Mesenteric fat pad (tissue), 1 donor: ENCODE results near the gene SLC26A9. TPM values are rescaled to one million over a fixed set of nuclear protein-coding genes. Genes with fewer than 3 reads are reported as not detected.

Source experiments
- DNase-seq: peaks from one replicate; pipeline ENCODE4 v3.0.0-alpha.2; 2020; ENCODE audit warnings: low spot score
- long read RNA-seq: library from polyadenylated mRNA; unstranded; transcript quantifications from one replicate; pipeline ENCODE4 v2.0.0, GENCODE V29; 2020
- total RNA-seq: library from RNA; stranded (reverse); fragmentation: NEBNext Ultra II Directional; extraction: Animal tissue kit (Norgen Biotek cat#: 25700); gene quantifications from one replicate; pipeline ENCODE4 v1.2.1, GENCODE V29; 2021
- donor health status: DM: yes; HTN: yes; CAD: no.

SLC26A9 gene, protein sequence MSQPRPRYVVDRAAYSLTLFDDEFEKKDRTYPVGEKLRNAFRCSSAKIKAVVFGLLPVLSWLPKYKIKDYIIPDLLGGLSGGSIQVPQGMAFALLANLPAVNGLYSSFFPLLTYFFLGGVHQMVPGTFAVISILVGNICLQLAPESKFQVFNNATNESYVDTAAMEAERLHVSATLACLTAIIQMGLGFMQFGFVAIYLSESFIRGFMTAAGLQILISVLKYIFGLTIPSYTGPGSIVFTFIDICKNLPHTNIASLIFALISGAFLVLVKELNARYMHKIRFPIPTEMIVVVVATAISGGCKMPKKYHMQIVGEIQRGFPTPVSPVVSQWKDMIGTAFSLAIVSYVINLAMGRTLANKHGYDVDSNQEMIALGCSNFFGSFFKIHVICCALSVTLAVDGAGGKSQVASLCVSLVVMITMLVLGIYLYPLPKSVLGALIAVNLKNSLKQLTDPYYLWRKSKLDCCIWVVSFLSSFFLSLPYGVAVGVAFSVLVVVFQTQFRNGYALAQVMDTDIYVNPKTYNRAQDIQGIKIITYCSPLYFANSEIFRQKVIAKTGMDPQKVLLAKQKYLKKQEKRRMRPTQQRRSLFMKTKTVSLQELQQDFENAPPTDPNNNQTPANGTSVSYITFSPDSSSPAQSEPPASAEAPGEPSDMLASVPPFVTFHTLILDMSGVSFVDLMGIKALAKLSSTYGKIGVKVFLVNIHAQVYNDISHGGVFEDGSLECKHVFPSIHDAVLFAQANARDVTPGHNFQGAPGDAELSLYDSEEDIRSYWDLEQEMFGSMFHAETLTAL
- total RNA-seq: not detected
- long read RNA-seq: 0 reads

DNA sequence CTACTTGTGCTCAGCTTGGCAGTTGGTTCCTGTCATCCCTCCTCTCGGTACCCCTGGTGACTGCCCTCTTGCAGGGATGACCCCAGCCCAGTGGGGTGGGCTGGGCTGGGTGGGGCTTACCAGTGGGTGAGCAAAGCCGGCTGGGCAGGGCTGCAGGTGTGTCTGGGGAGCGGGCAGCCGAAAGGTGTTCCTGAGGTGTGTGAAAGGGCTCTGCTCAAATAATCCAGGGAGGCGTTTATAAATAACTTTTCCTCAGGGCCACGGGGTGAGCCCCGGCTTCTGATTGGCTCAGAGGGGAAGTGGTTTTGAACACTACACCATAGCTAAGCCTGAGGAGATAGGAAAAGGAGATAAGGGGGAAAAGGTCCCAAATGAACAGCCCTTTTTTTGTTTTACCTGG, at the start of gene SLC26A9:
Gene SLC26A9 (minus strand): TSS at position 212 of the 400 bp plus-strand sequence. CDS start 7,636 bp downstream, outside the sequence.
- no peak for DNase-seq

DNA sequence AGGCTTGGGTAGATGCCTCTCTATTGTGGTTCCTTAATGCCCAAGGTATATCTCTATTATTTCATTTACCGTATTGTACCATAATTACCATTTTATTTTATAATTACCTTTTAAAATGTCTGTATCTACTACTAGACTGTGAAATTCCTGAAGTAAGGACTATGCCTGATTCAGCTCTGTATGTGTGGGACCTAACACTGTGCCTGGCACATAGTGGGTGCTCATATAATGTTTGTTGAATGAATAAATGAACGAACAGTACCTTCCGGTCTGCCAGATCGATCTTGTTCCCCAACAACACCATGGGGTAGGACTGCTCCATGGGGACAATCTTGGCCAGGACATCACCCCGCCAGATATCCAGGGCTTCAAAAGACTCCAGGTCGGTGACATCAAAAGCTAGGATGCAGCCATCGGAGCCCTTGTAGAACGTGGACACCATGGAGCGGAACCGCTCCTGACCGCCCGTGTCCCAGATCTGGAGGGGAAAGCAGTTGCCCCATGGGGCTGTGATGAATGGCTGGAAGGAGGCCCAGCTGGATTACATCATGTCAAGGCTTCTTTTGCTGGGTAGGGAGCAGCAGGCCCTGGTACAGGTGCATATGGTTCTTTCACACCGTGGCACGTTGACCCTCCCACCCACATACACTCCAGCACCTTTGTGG, 49.1 kb upstream of the SLC26A9 start:
- no peak for DNase-seq

DNA sequence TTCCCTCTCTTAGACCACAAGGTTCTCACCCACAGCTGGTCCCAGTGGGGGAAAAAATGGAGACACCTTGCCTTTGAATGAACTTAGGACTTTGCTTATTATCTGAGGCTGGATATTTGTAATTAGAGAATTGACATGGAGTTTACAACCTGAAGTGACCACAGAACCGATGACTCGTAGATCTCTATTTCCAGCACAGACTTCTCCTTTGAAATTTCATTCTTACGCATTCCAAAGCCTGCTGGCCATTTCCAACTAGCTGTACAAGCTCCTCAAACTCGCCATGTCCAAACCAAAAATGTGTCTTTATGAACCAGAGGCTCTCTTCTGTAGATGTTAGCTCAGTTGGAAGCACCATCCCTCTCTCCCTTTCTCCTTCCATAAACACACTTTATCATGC, 48.0 kb upstream of the SLC26A9 start:
- no peak for DNase-seq

DNA sequence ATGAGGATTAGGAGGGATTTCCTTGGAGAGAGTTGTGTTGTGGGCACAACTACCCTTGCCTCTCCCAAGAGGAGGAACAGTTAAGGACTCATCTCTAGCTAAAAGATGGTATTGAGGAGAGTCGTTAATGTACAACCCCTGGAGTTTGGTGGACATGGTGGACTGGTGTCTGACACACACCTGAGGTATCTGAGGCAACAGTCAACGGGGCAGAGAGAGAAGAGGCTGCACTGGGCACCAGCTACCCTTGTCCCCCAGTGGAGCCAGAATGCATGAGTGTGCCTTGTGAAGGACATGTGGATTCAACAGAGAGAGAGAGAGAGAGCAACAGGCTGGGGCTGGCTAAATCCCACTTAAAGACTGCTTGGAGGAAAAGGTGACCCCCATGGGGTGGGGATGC, 47.0 kb upstream of the SLC26A9 start:
- DNase-seq: no peak

DNA sequence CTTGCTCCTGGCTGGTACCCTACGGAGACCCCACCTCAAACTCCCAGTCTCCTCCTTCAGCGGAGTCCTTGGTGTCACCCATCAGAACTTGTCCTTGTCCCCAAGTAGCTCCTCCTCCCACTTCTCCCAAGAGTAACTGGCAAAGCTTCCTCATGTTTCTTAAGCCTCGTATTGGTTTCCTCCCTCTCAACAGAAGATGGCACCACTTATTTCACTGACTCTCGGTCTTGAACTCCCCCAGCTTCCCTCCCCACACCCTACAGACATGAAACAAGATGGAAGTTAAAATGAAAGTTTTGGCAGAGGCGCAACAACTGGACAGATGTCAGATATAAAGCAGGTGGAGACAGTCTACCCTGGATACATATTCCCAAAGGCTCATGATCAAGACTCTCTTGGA, 46.5 kb upstream of the SLC26A9 start:
- no peak for DNase-seq

DNA sequence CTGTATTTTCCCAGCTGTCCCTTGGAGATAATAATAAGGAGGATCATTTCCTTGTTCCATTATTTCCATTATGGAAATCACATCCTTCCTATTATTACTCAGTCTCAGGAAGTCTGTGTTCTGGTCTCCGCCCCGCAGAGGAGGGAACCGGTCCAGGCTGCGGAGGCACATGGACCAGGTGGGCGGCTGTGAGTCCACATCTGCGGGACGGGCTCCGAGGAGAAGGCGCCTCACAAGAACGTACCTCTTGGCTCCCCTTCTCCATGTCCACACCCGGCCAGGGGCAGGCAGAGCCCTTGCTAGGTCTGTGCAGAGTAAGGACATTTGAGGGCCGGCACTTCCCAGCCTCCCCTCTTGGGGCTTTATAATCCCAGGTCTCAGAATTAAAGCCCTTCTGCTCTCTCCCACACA, 45.3 kb upstream of the SLC26A9 start:
- DNase-seq: no peak

DNA sequence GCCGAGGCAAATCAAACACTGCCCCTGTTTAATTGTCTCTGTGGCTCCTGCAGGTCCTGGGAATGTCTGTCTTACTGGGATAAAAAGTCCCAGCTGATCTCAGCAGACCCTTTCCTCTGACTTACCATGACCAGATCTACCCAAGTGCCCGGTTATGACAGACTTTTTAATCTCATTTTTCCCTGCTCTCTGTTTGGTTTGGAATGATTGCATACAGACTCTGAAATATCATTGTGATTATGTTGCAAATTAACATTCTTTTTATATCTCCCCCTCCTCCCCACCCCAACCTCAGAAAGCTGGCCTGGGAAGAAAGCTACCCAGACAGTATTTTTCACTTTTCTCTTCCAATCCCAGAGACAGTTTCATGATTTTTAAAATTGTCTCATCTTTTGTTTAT, 43.6 kb upstream of the SLC26A9 start:
- no peak for DNase-seq

DNA sequence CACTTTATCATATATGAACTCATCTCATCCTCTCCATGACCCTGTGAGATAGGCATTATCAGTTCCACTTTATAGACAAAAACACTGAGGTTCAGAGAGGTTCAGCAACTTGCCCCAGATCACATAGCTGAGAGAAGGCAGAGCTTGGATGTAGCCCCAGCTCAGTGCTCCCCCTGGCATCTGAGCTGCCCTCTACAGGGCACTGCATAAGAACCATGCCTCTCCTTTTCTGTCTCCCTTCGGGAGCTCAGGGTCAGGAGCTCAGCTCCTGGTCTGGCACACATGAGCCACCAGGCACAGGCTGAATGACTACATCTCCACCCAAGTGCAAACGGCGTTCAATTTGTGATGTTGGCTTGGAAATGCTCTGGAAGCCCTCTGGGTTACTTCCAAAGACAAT, 43.0 kb upstream of the SLC26A9 start:
- no peak for DNase-seq

DNA sequence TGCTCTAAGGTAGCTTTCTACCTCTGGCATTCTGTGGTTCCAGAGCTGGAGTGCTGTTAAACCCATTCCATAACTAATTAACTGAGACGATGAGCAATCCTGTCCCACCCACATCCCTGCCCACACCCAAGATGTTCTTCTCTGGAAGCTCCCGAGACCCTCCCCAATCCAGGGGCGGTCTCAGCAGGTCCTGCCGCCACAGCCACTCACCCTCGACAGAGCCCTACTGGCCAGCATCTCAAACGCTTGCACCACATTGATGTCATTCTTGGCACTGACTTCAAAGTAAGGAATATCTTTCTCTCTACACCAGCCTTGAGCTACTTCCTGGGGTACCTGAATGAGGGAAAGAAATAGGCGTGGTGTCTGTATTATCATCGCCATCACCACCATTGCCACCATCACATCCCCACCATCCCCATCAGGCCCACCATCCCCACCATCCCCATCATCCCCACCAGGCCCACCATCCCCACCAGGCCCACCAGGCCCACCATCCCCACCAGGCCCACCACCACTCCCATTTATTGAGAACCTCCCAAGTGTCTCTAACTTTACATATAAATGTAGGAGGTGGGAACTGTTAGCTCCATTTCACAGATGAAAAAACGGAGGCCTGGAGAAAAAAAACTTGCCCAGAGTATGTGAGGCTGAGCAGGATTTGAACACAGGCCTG, 42.2 kb upstream of the SLC26A9 start:
- DNase-seq: no peak

DNA sequence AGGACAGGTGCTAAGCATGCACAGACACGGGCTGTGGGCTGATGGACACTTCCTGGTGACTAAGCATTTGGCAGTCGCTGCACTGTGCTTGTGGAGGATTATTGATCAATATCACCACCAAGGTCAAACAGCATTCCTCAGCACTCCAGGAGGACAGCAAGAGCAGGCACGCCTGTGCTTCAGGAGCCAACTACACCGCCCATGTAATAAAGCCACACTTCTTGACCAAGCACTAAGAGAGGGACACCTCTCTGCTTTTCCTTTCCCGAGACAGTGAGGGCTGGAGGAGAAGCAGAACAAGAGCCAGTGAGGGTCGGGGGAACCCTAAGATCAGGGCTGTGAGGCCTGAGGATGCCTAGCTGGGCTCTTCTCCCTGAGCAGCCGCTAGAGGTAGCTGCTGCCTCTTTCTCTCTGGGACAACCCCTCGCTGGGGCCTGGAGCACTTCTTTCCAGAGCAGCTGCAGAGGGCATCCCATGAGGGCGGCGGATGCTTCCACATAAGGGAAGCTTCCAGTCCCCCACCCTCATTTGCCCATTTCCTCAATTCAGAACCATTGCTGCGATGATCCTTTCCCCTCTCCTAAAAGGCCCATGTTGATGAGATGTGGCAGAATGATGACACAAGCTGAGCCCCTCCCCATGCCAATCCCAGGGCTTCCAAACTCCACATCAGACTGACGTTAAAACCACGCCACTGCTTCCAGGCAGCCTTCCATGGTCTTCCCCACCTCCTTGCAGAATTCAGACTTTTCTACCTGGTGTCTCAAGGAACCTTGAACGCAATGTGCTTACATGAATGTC, 40.9 kb upstream of the SLC26A9 start:
- DNase-seq: no peak

DNA sequence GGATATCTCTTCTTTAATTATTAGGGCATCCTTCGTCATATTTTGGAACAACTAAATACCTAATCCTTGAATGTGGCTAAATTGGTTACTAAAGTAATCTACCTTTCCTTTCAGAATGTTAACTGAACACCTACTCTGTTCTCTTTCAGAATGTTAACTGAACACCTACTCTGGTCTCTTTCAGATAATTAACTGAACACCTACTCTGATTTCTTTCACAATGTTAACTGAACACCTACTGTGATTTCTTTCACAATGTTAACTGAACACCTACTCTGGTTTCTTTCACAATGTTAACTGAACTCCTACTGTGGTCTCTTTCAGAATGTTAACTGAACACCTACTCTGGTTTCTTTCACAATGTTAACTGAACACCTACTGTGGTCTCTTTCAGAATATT, 38.0 kb upstream of the SLC26A9 start:
- no peak for DNase-seq

DNA sequence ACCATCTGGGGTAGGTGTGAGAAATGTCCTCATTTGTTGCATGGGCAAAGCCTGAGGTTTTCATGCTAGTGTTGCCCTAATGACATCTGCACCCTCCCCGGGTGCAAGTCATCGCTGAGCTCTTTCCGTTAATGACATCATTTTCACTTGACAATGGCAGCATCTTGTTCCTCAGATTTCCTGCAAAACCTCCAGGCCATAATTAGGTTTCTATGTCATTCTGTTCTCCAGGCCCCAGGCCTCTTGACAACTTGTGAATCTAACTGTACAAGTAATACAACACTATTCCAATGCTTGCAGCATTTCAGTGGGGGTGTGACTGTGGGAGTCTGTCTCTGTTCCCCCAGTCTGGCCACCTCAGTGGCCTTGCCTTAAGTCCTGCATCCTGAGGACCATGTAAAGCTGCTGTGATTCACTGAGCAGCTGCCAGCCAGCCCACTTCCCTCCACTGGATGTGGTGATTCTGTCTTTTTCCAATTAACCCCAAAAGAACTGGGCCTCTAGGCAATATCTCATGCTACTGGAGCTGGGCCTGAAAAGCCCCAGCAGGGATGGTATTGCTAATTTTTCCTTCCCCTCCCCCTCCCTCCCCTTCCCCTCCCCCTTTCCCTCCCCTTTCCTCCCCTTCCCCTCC, 37.1 kb upstream of the SLC26A9 start:
- no peak for DNase-seq

DNA sequence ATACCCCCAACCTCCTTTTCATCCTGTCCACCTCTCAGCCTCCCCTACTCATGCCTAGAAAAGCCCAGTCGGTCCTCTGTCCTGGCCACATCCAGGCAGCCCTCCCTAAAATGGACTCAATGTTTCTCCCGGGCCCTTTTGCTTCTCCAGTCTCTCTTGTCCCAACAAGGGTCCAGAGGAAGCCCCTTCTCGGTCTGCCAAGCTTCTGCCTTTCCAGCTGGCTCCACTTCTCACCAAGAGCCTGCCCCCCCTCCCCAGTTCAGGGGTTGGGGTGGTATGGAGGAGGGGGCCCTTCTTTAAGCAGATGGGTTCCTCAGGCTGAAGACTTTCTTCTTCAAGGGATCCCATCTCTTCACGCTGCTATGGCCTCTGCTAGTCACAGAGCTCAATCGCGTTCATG, 36.0 kb upstream of the SLC26A9 start:
- no peak for DNase-seq

DNA sequence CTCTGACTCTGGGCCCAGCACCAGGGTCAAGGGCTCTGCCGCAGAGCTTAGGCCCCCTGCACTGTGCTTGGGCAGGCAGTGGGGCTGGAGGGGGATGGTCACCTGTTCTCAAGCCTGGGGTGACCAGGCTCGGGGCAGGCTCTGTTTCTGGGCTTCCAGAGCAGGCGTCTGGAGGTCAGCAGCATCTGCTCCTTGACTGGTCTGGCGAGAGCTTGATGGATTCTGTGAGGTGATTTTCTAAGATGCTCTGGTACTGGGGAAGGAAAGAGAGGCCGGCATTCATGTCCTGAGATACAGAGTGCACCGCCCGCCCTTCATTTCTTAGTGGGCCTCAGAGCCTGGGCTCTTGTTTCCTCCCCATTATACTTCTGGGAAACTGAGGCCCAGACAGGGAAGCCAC, 35.4 kb upstream of the SLC26A9 start:
- no peak for DNase-seq

DNA sequence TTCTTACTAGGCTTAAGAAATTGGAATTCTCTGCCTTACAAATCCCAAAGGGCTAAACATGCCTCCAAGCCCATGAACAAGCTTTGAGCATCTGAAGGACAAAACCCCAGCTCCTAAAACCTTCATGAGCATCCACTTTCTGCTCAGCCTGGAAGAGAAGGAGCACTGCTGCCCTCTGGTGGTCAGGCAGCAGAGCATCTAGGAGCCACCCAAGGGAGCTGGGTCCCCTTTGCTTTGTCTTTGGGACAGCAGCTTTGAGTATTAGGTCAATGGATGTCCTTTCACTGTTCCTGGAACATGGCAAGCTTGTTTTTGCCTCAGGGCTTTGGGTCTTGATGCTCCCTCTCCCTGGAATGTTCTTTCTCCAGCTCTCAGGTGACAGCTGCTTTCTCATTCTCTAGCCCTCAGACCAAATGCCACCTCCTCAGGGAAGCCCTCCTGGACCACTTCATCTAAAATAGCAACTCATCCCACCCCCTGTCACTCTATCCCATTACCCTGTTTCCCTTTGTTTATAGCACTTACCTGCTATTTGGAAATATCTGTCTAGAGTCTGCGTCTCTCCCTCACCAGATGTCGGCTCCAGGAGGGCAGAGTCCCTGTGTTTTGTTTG, 34.3 kb upstream of the SLC26A9 start:
- no peak for DNase-seq

DNA sequence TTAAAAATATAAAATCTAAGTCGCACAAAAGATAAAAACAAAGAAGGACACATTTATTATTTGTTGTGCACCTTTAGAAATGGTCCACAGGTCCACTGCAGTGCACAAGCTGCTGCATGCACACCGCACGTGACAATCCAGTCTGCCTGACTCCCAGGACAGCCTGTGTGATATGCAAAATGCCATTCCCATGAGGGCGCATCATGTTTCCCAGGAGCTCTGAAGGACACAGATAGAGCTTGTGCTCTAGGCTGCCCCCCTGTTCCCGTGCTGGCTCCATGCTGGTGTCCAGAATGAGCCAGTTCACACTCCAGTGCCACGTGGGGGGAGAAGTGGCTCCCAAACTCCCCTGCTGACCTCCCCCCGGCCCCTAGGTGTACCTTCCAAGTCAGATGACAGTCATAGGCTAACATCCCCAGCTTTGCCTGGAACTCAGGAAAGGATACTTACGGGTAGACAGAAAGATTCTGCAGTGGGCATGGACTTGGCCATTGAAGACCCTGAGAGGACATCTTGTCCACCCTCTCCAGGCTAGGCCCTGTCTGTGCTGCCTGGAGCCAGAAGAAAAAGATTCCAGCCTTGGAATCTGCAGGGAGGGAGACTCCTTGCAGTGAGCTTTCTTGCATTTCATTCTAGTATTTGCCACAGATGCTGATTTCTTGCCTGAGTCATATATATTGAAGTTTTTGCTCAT, 33.6 kb upstream of the SLC26A9 start:
- no peak for DNase-seq

DNA sequence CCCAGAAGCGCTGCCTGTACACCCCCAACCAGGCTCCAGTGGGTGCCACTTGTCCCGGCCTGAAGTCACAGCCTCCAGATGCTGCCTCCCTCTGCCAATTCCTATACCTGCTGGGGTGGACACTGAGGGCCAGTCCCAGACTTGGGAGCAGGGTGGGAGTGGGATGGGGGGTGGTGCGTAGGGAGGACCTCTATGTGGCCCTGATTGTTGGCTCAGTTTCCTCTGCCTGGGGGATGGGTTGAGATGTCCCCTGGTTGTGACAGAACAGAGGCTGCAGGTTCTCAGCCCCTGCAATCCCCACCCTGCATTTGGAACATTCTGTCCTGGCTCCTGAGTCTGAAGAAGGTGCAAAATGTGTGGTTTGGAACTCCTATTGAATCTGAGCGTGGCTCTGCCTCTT, 32.8 kb upstream of the SLC26A9 start:
- no peak for DNase-seq

DNA sequence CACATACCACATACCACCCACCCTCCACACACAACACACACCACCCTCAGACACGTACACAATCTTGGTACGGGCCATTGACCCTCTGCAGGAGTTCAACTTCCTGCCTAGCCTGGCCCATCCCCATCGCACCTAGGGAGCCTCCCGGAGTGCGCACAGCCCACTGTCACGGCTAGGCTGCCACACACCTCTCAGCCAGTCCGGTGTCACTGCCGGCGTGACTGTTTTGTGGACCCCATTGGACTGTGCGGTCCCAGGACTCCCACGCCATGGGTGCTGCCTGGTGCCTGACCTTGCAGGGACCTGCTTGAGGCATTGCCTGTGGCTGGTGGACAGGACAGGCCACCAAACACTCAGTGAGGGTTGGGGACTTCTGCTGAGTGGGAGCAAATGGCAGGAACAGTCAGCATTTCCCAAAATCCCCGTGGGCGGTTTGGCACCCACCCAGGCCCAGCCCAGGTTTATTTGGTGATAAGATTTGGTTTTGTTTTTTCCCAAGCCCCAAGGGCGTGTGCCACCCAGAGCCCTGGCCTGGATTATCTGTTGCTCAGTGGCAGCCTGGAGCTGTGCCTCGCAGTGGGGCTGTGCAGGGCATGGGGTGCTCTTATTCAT, 32.2 kb upstream of the SLC26A9 start:
- no peak for DNase-seq

DNA sequence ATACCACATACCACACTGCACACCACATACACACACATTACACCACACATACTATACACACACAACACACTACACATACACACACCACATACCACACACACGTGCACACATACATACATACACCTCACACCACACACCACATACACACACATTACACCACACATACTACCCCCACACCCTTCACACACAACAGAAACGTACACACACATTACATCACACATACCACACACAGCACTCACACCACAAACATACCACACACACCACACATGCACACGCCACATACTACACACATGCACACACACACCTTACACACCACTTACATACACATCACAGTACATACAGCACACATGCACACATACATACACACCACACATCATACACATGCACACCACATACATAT, 31.5 kb upstream of the SLC26A9 start:
- no peak for DNase-seq
